Measurements from ENCODE around the gene CADPS. TPM values are rescaled to one million over a fixed set of nuclear protein-coding genes. Genes with fewer than 3 reads are reported as not detected.

The CADPS gene
- total RNA-seq, 2 donors from 2014 or later: 11.7 to 20.8 TPM

GRCh38 chr3:62630664-62631063, 244.6 kb downstream of the CADPS start:
- DNase-seq: no peak
- no peaks in the 10 kb centered on the region for H3K4me1 Mint-ChIP-seq
- H3K9me3 Mint-ChIP-seq: no peaks in the 10 kb centered on the region
- Histone ChIP-seq H3K4me3 (ENCODE audit: low read length) (no peak overlapping the region), H3K27ac (ENCODE audit: low read depth, low read length) (no peak overlapping the region), H3K9ac (ENCODE audit: extremely low read depth, low read length, poor library complexity, severe bottlenecking) (no peak overlapping the region), H3K9me3 (ENCODE audit: control insufficient read depth, low read length) (no peaks in the 10 kb centered on the region), H3K36me3 (ENCODE audit: control insufficient read depth, insufficient read depth, low read length) (no peaks in the 10 kb centered on the region), H3K4me1 (ENCODE audit: control insufficient read depth, insufficient read depth, low read length) (no peaks in the 10 kb centered on the region), H3K27me3 (ENCODE audit: control insufficient read depth, insufficient read depth, low read length, poor library complexity, severe bottlenecking) (no peaks in the 10 kb centered on the region)
- no peak overlapping the region for H3K27ac Mint-ChIP-seq
- TF ChIP-seq CTCF (conservative IDR thresholded peaks at IDR 0.05): no peak
- H3K36me3 Mint-ChIP-seq (ENCODE audit: low read depth): no peaks in the 10 kb centered on the region
- H3K4me3 Mint-ChIP-seq: no peak overlapping the region
- no peaks in the 10 kb centered on the region for H3K27me3 Mint-ChIP-seq (ENCODE audit: insufficient read depth)

GRCh38 chr3:62625268-62625667, 249.9 kb downstream of the CADPS start:
- TF ChIP-seq CTCF (conservative IDR thresholded peaks at IDR 0.05): no peak
- no peak overlapping the region for H3K27ac ChIP-seq (ENCODE audit: low read depth, low read length)
- peaks cover 10% of the 10 kb centered on the region for H3K4me1 Mint-ChIP-seq
- H3K36me3 ChIP-seq (ENCODE audit: control insufficient read depth, insufficient read depth, low read length): no peaks in the 10 kb centered on the region
- no peaks in the 10 kb centered on the region for H3K9me3 ChIP-seq (ENCODE audit: control insufficient read depth, low read length)
- no peaks in the 10 kb centered on the region for H3K9me3 Mint-ChIP-seq
- no peaks in the 10 kb centered on the region for H3K27me3 ChIP-seq (ENCODE audit: control insufficient read depth, insufficient read depth, low read length, poor library complexity, severe bottlenecking)
- H3K4me1 ChIP-seq (ENCODE audit: control insufficient read depth, insufficient read depth, low read length): no peaks in the 10 kb centered on the region
- 49 to 56% methylated on average over 5 to 6 of the region's 6 CpGs for WGBS, 2 experiments (ENCODE audit: insufficient coverage in 1 of 2, insufficient read length in 1 of 2)
- no peak for DNase-seq
- no peak overlapping the region for H3K4me3 Mint-ChIP-seq
- H3K36me3 Mint-ChIP-seq (ENCODE audit: low read depth): no peaks in the 10 kb centered on the region
- H3K4me3 ChIP-seq (ENCODE audit: low read length): no peak overlapping the region
- H3K27ac Mint-ChIP-seq: no peak overlapping the region
- no peak overlapping the region for H3K9ac ChIP-seq (ENCODE audit: extremely low read depth, low read length, poor library complexity, severe bottlenecking)
- H3K27me3 Mint-ChIP-seq (ENCODE audit: insufficient read depth): no peaks in the 10 kb centered on the region

- Mint-ChIP-seq H3K27ac (no peak overlapping the region), H3K4me1 (peaks cover 16% of the 10 kb centered on the region), H3K9me3 (no peaks in the 10 kb centered on the region), H3K36me3 (ENCODE audit: low read depth) (no peaks in the 10 kb centered on the region), H3K27me3 (ENCODE audit: insufficient read depth) (no peaks in the 10 kb centered on the region), H3K4me3 (no peak overlapping the region)
- DNase-seq: no peak
- Histone ChIP-seq H3K4me1 (ENCODE audit: control insufficient read depth, insufficient read depth, low read length) (no peaks in the 10 kb centered on the region), H3K9me3 (ENCODE audit: control insufficient read depth, low read length) (no peaks in the 10 kb centered on the region), H3K4me3 (ENCODE audit: low read length) (no peak overlapping the region), H3K9ac (ENCODE audit: extremely low read depth, low read length, poor library complexity, severe bottlenecking) (no peak overlapping the region), H3K36me3 (ENCODE audit: control insufficient read depth, insufficient read depth, low read length) (no peaks in the 10 kb centered on the region), H3K27me3 (ENCODE audit: control insufficient read depth, insufficient read depth, low read length, poor library complexity, severe bottlenecking) (no peaks in the 10 kb centered on the region), H3K27ac (ENCODE audit: low read depth, low read length) (no peak overlapping the region)
- no peak for TF ChIP-seq CTCF (conservative IDR thresholded peaks at IDR 0.05)
Measured at GRCh38 chr3:62624185-62624584, 251.0 kb downstream of the CADPS start.

Data from endodermal cell (in vitro differentiated cells).